ENCODE results near the gene UQCRH.
"Not testable (repeated sequence)": the region's sequence is repeated elsewhere in the genome, so short reads cannot be mapped to it uniquely, and the experiment has no call there.

The UQCRH gene

GRCh38 chr1:46331786-46332540 lies 28.5 kb downstream of the UQCRH start:
- in situ Hi-C loops (cut with HindIII; ENCODE audit: low sequenced_read_pairs) = not testable (repeated sequence)

GRCh38 chr1:46333300-46334029 lies 30.0 kb downstream of the UQCRH start:
- in situ Hi-C loops (cut with HindIII; ENCODE audit: low sequenced_read_pairs) = no loop called here

- in situ Hi-C loops (cut with HindIII; ENCODE audit: low sequenced_read_pairs) = no loop called here
Observed at GRCh38 chr1:46334030-46334384, 30.5 kb downstream of the UQCRH start.

GRCh38 chr1:46335081-46335480 lies 31.6 kb downstream of the UQCRH start:
- in situ Hi-C loops (cut with HindIII; ENCODE audit: low sequenced_read_pairs) = no loop called here

GRCh38 chr1:46337409-46337808 lies 33.9 kb downstream of the UQCRH start:
- in situ Hi-C loops (cut with HindIII; ENCODE audit: low sequenced_read_pairs) = not testable (repeated sequence)

GRCh38 chr1:46340404-46341221 lies 37.1 kb downstream of the UQCRH start, which contains the start of gene NSUN4:
TSS of gene NSUN4 (plus strand) at chr1:46340807. CDS start at chr1:46340827, 20 bp downstream.
- in situ Hi-C loops (cut with HindIII; ENCODE audit: low sequenced_read_pairs) = loop anchor here (5.0 kb wide), 1 partner anchor 43 kb away; no protein-coding TSS in a partner anchor

GRCh38 chr1:46341222-46342083 lies 38.0 kb downstream of the UQCRH start:
- in situ Hi-C loops (cut with HindIII; ENCODE audit: low sequenced_read_pairs) = loop anchor here (5.0 kb wide), 1 partner anchor 44 kb away; no protein-coding TSS in a partner anchor

GRCh38 chr1:46342084-46342656 lies 38.7 kb downstream of the UQCRH start:
- in situ Hi-C loops (cut with HindIII; ENCODE audit: low sequenced_read_pairs) = loop anchor here (5.0 kb wide), 1 partner anchor 45 kb away; no protein-coding TSS in a partner anchor

GRCh38 chr1:46342677-46343350 lies 39.3 kb downstream of the UQCRH start:
- in situ Hi-C loops (cut with HindIII; ENCODE audit: low sequenced_read_pairs) = loop anchor here (5.0 kb wide), 1 partner anchor 46 kb away; no protein-coding TSS in a partner anchor

- in situ Hi-C loops (cut with HindIII; ENCODE audit: low sequenced_read_pairs) = loop anchor here (5.0 kb wide), 1 partner anchor 46 kb away; no protein-coding TSS in a partner anchor
Observed at GRCh38 chr1:46343351-46343695, 39.8 kb downstream of the UQCRH start.

- in situ Hi-C loops (cut with HindIII; ENCODE audit: low sequenced_read_pairs) = loop anchor here (5.0 kb wide), 1 partner anchor 46 kb away; no protein-coding TSS in a partner anchor
Observed at GRCh38 chr1:46343705-46344104, 40.2 kb downstream of the UQCRH start.

- in situ Hi-C loops (cut with HindIII; ENCODE audit: low sequenced_read_pairs) = loop anchor here (5.0 kb wide), 1 partner anchor 47 kb away; no protein-coding TSS in a partner anchor
Observed at GRCh38 chr1:46344481-46344880, 41.0 kb downstream of the UQCRH start.

GRCh38 chr1:46345281-46345680 lies 41.8 kb downstream of the UQCRH start:
- in situ Hi-C loops (cut with HindIII; ENCODE audit: low sequenced_read_pairs) = no loop called here

- in situ Hi-C loops (cut with HindIII; ENCODE audit: low sequenced_read_pairs) = no loop called here
Observed at GRCh38 chr1:46352363-46352762, 48.9 kb downstream of the UQCRH start.

GRCh38 chr1:46355920-46356319 lies 52.4 kb downstream of the UQCRH start:
- in situ Hi-C loops (cut with HindIII; ENCODE audit: low sequenced_read_pairs) = not testable (repeated sequence)

GRCh38 chr1:46362158-46362557 lies 58.7 kb downstream of the UQCRH start:
- in situ Hi-C loops (cut with HindIII; ENCODE audit: low sequenced_read_pairs) = no loop called here

- in situ Hi-C loops (cut with HindIII; ENCODE audit: low sequenced_read_pairs) = no loop called here
Observed at GRCh38 chr1:46363121-46363520, 59.6 kb downstream of the UQCRH start.

GRCh38 chr1:46364612-46365011 lies 61.1 kb downstream of the UQCRH start:
- in situ Hi-C loops (cut with HindIII; ENCODE audit: low sequenced_read_pairs) = no loop called here

- in situ Hi-C loops (cut with HindIII; ENCODE audit: low sequenced_read_pairs) = not testable (repeated sequence)
Observed at GRCh38 chr1:46365796-46366195, 62.3 kb downstream of the UQCRH start.
